ENCODE results near the gene PRDM5.

The PRDM5 gene

DNA sequence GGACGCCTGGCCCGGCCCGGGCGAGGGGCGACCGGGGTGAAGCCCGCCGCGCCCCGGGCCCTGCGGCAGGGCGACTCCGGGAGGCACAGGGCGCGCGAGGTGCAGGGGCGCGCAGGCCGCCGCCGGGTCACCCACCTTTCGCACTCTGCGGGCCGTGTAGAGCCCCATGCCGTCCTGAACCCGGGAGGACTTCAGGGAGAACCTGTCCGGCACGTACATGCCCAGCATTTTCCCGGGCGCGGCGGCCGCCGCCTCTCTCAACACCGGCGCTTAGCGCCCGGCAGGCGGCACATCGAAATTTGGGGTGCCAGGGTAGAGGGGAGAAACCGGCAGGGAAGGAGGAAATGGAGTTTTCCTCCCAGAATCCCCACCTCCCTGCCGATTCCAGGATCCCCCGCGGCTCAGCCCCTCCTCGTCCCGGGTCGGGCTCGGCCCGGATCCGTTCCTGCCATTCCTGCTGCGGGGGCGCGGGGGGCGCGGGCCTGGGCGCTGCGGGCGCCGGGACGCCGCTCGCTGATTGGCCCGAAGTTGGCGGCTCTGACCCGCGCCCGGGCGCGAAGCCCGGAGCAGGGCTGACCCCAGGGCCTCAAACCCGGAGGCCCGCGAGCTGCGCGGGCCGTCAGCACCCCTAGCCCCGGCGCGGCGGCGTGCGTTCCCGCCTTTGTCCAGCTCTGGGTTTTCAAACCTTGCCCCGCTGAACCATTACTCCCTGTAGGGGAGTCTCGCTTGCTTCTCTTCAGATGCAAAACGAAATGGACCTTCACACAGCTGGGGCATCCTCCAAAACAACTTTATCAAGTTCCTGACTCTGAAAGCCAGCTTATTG lies at the start of gene PRDM5:
PRDM5 (minus strand) TSS at position 346 of the 826 bp plus-strand sequence; CDS start at position 228, 118 bp downstream.
- no peak for DNase-seq (ENCODE audit: low spot score)

DNA sequence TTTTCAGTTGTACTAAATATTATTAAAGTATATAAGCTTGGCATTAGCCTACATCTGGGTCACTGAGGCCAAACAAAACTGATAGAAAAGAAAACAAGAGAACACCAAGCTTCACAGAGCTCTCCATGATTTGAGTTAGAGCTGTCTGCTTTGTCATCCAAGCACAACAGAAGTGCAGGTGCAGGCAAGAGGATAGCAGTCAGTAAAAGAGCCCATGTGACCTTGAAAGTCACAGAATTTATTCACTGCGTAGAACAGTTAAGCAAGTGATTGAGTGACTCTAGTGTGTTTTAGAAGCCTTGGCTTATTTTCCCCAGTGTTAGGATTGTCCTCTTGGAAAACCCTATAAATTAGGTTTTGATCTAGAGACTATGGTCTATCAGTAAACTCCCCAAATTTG lies 49.4 kb upstream of the PRDM5 start:
- DNase-seq (ENCODE audit: low spot score): no peak

DNA sequence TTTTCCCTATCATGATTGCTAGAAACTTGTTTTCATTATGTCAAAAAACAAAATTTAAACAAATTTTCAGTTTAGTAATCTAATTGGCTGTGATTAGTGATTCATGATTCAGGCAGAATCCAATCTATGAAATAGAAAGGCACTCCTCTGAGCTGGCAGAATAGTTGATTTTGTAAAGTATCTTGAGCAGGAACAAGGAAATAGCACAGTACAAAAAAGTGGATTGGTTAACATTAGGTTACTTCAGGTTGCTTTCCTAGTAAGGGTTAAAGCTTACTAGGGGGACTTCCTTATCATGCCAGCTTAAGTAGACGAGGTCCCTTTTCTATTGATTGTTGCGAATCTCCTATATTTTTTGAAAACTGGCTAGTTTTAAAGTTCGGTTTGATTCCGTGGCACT lies 43.4 kb upstream of the PRDM5 start:
- no peak for DNase-seq (ENCODE audit: low spot score)

DNA sequence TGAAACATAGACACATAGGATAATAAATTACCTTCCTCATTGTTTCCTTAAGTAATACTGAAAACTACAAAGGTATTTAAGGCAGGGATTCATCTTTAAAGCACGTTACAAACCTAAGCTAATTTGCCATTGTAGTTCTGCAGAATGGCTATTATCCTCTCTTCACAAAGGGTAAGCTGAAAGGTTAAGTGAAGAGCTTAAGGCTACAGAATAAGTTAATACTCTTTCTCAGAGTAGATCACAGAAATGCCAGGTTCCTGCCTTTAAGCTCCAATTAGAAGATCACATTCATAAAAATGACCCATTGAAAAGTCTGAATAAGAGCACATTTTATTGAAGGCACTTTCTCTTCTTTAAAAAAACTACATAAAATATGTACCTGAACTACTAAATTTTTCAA lies 42.1 kb upstream of the PRDM5 start:
- no peak for DNase-seq (ENCODE audit: low spot score)

DNA sequence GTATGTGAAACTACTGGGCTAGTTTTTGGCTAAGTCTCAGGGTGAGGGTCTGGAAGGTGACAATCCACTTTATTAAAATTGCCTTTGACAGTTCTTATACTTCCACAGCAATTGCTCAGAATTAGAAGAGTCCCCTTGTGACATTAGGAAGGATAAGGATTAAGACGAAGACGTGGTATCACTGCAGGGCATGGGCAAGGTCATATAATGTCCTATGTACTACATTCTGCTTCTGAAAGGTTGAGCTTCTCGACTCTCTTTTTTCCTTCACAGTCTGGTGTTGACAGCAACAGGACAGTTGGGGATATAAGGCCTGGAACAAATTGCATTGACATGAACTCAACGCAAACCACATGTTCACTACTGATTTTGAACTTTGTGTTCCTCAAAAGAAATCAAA lies 40.9 kb upstream of the PRDM5 start:
- no peak for DNase-seq (ENCODE audit: low spot score)

DNA sequence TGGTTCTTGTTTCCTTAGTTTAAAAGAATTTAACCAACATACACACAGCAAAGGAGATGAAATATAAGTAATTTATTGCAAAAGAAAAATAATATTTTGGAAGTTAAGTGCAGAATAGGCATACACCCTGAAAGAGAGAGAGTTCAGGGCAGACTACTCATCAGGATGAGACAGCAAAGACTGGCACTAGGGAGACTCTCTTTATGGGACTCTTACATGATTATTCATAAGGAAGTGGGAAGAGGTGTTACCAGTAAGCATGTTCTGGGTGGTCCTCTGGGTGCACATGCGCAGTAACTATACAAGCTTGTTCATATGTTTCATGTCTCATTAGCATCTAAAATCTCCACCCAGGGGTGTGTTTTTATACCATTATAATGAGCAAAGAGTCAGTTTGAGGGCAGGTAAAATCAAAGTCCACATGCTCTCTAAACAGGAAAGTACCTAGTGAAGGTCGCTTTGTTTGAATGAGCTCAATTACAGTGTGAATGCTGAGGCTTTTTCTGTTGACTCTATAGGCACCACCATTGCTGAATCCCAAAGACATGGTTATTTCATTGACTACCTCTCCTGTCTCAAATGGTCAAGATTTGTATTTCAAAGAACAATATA lies 38.2 kb upstream of the PRDM5 start:
- no peak for DNase-seq (ENCODE audit: low spot score)

DNA sequence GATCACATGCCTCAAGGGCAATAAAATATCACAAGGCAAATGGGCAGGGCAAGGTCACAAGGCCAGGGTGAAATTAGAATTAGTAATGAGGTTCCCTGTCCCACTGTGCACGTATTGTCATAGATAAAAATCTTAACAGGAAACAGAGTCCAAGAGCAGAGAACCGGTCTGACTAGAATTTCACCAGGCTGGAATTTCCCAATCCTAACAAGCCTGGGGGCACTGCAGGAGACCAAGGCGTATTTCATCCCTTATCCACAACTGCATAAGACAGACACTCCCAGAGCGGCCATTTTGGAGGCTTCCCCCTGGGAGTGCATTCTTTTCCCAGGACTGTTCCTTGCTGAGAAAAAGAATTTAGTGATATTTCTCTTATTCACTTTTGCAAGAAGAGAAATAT lies 25.9 kb upstream of the PRDM5 start:
- no peak for DNase-seq (ENCODE audit: low spot score)

DNA sequence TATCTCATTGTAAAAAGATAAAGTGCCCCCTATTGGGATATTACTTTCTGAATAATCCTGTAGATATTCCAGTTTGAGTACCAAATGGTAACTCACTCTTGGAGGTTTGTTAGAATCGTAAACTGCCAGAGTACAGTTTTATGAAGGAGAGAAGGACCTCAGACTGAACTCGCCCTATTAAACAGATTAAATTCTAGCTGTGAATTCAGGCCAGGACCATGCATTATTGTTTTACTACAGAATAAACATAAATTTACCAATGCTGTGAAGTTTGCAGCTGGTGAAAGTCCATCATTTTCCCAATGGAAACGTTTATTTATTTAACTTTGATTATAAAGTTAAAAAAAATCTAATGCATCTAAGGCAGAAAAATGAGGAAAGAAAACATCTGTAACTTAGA lies 20.2 kb upstream of the PRDM5 start:
- no peak for DNase-seq (ENCODE audit: low spot score)

DNA sequence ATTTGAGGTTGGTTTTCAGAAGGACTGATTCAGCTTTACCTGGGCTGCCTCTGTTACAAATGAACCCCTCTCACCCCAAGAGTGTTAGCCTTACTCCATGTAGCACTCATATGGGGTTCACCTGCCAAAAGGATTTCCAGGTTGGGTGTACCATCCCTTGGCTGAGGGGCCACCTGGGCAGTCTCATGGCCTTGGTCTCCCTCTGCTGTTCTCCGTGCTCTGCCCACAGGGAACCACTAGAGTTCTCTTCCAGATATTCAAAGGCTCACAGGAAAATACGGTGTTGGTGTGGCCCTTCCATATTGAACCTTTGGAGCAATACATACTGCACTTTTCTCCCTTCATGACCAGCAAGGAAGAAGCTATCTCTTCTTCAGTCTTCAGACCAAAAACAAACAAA lies 18.0 kb upstream of the PRDM5 start:
- no peak for DNase-seq (ENCODE audit: low spot score)

DNA sequence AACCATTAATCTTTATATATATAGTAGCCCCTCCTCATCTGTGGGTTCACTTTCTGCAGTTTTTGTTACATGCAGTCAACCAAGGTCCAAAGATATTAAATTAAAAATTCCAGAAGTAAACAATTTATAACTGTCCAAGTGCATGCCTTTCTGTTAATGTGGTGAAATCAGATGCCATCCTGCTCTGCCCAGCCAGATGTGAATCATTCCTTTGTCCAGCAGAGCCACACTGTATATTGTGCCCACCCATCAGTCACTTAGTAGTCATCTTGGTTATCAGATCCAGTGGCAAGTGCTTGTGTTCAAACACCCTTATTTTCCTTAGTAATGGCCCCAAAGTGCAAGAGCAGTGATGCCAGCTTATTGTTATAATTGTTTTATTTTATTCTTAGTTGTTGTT lies 17.2 kb upstream of the PRDM5 start:
- no peak for DNase-seq (ENCODE audit: low spot score)

DNA sequence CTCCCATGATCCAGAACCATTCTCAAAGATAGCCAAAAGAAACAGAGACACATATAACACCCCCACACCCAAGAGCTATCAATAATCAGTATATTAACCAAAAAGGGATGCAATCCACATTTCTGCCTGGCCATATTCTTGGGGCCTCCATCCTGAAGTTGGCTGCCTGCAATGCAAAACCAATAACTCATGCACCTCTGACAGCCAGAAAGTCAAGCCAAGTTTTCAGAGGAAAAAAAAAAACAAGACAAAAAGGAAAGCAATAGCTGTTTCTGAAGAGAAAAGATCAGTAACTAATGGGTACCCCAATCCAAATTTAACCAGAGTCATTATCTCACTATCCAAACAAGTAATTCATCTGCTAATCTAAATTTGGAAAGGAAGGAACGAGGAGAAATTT lies 7.3 kb upstream of the PRDM5 start:
- DNase-seq (ENCODE audit: low spot score): no peak

DNA sequence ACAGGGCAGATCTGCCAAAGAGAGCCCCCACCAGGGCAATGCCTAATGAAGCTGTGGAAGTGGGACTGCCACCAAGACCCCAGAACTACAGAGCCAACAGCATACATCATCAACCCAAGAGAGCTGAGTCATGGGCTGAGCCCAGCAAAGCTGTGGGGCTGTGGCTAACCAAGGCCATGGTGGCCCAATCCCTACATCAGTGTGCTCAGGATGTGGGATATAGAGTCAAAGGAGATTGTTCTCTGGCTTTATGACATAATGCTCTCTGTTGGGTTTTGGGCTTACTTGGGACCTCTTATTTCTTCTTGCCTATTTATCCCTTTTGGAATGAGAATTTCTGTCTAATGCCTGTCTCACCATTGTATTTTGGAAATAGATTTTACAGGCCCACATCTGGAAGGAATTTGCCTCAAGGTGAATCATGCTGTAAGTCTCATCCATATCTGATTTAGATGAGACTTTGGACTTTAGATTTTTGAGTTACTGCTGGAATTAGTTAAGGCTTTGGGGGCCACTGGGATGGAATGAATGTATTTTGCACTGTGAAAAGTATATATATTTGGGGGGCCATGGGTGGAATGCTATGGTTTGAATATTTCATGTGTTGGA lies 5.4 kb upstream of the PRDM5 start:
- DNase-seq (ENCODE audit: low spot score): no peak

DNA sequence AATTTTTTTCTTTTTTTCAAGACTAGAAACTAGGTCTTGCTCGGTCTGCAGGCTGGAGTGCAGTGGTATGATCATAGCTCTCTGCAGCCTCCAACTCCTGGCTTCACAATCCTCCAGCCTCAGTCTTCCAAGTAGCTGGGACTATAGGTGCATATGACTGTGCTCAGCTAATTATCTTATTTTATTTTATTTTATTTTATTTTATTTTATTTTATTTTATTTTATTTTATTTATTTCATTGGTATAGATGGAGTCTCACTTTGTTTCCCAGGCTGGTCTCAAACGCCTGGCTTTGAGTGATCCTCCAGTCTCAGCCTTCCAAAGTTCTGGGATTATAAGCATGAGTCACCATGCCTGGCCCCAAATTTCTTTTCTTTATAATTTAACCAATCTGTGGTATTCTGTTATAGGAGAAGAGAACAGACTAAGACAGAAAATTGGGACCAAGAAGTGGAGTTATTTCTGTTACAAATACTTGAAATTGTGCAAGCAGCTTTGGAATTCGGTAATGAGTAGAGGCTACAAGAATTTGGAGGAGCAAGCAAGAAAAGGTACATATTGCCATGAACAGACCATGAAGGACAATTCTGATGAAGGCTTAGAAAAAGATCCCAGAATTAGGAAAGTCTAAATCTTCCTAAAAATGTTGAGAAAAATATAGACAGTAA lies 4.0 kb upstream of the PRDM5 start:
- DNase-seq (ENCODE audit: low spot score): no peak

DNA sequence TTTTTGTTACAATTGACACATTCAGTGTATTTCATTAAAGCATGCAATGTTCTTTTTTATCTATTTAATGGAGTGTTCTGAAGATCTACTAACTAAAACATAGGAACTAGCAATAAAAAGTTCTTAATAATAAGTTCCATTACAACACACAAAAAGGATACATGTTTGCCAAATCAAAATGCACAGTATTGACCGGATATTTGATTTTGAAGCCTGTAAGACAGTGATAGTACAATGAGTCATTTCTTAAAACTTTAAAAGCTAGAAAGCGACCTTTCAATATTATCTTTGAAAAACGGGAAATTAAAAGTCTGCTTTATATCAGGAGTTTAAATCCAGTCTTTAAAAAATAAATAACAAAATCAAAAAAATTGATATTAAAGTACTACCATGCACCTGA lies 2.4 kb upstream of the PRDM5 start:
- no peak for DNase-seq (ENCODE audit: low spot score)

DNA sequence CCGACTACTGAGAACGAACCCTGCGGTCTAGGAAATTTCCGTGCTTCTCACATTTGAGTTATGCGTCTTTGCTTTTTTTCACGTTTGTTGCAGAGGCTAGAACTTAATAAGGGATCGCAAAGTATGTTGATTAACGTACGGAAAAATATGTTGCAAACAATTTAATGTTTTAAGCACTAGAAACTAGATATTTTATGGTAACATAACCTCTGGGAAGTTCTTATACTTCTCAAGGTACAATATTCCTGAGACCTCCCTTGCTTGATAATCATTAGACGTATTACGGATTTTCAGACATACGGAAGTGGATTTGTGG lies 639 bp upstream of the PRDM5 start:
- DNase-seq (ENCODE audit: low spot score): no peak

DNA sequence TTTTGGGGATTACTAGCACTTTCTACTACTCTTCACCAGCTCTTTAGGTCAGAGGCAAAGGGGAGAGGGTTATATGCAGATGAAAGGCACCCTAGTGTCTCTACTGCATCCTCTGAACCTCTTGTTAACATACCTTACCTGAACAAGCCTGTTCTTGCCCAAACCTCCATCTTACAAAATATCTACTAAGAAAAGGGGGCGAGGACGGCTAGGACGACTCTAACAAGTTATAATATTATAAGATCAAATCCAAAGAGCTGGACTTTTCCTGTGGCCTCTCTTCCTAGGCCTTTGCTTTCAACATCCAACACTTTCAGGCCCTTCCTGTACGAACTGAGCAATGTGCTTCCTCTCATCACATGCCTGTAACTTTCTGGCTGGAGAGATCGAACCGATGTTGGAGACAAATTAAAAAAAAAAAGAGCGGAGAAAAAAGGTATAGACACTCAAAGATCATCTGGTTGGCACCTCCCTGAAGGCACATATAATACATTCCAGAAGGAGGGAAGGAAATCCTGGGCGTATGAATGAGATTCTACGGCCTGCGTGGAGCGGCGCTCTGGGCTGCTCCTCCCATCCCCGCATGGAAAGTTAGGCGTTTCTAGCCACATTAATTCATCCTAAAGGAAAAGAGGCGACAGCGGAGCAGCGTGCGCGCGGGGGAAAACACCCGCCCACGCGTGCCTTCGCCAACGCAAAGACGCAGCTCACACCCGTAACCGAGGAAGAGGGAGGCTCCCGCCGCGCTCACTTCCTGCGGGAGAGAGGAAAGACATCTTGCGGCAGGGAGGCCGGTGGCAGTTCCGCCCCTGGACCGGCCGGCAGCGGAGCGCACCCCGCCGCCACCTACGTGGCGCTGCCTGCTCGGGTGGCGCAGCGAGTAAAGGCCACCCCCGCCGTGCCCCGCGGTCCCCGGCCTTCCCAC lies 808 bp downstream of the PRDM5 start:
- DNase-seq (ENCODE audit: low spot score): no peak

DNA sequence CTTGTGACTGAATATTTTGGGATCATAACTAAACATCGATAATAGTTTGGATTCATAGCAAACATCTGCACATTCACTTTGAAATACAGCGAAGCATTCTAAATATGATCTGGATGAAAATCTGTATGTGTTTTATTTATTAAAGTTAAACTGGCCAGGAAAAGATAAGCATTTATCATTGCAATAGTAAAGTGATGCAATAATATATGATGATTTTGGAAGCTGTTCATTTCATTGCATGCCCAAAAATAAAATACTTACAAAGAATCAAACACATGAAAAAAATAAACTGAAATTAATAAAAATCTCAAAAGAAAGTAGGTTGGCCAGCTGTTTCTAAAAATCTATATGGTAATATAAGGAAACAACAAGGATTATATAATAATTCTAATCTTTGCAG lies 1.9 kb downstream of the PRDM5 start:
- no peak for DNase-seq (ENCODE audit: low spot score)

DNA sequence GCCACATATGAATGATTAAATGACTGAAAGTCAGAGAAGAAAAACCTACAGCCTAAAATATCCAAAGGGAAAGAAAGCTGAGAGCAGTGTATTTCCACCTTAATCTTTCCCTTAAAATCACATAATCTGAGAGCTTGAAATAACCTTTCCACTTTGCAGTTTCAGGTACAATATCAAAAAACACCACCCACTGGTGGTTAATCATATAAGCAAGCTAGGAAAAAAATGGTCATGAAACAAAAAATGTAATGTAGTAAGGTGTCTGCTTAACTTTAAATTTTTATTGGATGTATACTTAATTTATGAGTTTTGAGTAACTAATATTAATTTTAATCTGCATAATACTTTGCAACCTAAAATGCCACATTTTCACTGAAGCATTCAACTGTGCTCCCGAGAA lies 3.2 kb downstream of the PRDM5 start:
- DNase-seq (ENCODE audit: low spot score): no peak

DNA sequence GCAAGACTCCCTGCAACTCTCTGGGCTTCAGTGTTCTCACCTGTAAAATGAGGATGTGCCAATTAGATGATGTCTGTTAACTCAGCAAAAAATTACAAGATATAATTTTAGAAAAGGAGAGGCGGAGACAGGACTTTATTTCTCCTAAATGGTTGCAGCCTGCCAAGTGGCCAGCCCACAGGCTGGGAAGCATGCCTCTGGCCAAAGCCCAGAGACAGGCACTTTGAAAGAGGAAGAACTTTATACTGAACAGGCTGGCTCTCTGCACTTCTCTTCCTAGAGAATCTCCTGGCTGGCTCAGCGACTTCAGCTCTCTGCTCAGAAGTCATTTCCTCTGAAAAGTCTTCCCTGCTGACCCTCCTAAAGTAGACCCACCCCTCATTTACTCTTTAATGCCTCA lies 3.7 kb downstream of the PRDM5 start:
- no peak for DNase-seq (ENCODE audit: low spot score)

DNA sequence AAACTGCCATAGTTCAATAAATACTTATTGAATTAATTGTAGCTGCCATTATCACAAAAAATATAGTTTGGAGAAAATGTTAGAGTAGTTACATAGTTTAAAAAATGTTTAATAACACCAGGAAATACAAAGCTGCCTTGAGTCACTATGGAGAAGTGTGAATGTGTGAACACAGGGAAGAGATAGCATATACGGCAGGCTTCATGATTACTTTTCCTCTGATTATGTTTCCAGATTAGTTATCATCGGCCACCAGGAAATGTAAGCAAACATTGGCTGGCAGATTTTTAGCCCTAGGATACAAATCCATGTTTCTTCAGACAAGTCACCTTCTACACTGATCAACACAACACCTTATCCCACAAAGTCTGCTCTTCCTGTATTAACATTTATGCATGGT lies 4.4 kb downstream of the PRDM5 start:
- no peak for DNase-seq (ENCODE audit: low spot score)

DNA sequence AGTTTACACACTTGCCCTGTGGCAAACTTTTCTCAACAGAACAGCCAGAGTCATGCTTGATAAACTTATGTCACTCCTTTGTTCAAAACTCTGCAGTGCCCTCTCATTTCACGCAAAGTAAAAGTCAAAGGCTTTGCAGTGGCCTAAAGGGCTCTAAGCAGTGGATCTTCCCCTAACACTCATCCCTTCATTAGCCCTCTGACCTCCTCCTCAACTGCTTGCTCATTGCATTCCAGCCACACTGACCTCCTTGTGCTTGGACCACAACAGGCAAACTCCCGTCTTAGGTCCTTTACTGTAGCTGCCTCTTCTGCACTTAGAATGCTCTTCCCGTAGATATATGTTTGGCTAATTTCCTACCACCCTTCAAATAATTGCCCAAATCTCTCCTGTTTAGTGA lies 5.6 kb downstream of the PRDM5 start:
- no peak for DNase-seq (ENCODE audit: low spot score)

DNA sequence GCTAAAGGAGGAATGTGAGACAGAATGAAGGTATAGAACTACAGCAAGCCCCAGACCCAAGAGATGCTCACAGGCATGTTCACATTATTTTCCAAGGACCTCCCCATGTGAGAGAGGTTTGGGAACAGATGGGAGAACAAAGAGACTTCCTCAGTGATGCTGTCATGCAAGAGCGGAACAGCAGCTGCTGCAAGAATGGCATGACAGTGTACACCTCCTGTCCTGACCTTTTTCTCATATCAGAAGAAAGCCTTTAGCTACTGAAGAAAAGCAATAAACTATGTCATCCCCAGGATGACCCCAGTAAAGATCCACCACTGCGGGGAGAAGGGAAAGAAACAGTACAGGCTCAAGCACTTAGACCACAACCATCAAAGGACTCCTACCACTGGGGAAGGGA lies 7.2 kb downstream of the PRDM5 start:
- DNase-seq (ENCODE audit: low spot score): no peak

Measured in HuH-7 (cell line).